ENCODE measurements around the gene LHFPL6.

Gene LHFPL6

DNA sequence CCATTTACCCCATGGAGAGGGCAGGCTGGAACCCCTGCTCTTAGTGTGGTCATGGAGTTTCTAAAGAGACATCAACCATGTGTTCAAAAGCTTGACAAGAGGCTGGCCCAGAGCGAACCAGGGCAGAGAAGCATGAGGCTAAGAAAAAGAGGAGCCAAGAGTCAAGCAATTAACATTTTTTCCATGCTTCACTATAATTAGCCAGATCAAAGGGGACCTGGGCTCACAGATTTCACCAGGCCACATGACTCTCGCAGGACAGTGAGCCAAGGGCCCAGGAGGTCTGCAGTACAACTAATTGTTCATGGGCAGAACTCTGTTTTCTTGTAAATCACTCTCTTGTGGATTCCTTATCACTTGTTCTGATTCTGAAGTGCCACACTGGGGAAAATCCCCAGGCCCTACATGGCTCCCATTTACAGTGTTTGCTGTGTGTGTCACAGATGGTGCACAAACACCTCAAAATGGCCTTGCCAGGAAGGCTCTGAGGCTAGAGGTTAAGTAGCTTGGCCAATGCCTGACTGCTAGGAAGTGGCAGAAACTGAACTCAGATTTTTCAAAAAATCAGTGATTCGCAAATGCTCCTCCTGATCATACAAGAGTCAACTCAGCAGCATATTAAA lies 101.2 kb downstream of the LHFPL6 start:
- peak in 1 of 2 donors; percentile 14 for DNase-seq (ENCODE audit: low read depth in 2 of 2)
- H3K4me3 ChIP-seq (replicated peaks in 1 of 2; ENCODE audit: low read depth in 2 of 2, low read length in 2 of 2): no peak overlapping the region
- TF ChIP-seq, protein P1, sequence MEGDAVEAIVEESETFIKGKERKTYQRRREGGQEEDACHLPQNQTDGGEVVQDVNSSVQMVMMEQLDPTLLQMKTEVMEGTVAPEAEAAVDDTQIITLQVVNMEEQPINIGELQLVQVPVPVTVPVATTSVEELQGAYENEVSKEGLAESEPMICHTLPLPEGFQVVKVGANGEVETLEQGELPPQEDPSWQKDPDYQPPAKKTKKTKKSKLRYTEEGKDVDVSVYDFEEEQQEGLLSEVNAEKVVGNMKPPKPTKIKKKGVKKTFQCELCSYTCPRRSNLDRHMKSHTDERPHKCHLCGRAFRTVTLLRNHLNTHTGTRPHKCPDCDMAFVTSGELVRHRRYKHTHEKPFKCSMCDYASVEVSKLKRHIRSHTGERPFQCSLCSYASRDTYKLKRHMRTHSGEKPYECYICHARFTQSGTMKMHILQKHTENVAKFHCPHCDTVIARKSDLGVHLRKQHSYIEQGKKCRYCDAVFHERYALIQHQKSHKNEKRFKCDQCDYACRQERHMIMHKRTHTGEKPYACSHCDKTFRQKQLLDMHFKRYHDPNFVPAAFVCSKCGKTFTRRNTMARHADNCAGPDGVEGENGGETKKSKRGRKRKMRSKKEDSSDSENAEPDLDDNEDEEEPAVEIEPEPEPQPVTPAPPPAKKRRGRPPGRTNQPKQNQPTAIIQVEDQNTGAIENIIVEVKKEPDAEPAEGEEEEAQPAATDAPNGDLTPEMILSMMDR (IDR thresholded peaks at IDR 0.05; ENCODE audit: low read depth, low read length): no peak

DNA sequence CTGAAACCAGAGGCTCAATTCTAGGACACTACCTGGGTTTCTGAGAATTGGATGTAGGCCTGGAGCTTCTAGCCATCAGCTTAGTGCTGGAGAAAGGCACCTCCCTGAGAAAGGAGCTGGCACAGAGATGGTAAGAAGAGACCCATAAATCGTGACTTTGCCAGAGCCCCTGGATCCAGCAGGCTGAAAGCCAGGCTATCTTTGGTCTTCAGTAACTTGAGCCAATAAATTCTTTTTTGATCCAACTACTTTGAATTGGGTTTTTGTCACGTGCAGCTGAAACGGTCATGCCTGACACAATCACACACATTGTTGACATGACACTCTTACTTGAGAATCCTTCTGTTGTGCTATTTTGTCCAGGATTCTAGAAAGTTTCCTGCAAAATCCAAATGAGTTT lies 103.4 kb downstream of the LHFPL6 start:
- DNase-seq (ENCODE audit: low read depth in 2 of 2): no peak
- no peak overlapping the region for H3K4me3 ChIP-seq (replicated peaks in 1 of 2; ENCODE audit: low read depth in 2 of 2, low read length in 2 of 2)
- TF ChIP-seq, protein P1 (IDR thresholded peaks at IDR 0.05; ENCODE audit: low read depth, low read length): no peak

DNA sequence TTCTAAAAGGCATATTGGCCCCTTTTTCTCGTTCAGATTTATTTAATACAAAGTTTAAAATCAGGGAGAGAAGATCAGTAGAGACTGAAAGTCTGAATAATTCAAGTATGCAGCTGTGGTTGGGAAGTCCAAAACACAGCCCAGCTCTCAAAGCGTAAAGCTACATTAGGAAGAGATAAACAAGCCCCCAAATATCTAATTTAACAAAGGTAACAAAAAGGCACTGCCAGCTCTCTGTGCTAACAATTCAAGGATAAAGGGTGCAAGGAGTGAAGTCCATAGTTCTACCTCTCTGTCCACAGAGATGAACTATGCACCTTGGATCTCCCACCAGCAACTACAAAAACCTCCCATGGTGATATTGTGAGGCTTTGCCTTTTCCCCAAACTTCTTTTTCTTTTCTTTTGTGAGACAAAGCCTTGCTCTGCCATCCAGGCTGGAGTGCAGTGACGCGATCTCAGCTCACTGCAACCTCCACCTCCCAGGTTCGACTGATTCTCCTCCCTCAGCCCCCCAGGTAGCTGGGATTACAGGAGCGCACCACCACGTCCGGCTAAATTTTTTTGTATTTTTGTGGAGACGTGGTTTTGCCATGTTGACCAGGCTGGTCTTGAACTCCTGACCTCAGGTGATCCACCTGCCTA lies 104.4 kb downstream of the LHFPL6 start:
- TF ChIP-seq, protein P1 (IDR thresholded peaks at IDR 0.05; ENCODE audit: low read depth, low read length): no peak
- DNase-seq (ENCODE audit: low read depth in 2 of 2): no peak
- no peak overlapping the region for H3K4me3 ChIP-seq (replicated peaks in 1 of 2; ENCODE audit: low read depth in 2 of 2, low read length in 2 of 2)

DNA sequence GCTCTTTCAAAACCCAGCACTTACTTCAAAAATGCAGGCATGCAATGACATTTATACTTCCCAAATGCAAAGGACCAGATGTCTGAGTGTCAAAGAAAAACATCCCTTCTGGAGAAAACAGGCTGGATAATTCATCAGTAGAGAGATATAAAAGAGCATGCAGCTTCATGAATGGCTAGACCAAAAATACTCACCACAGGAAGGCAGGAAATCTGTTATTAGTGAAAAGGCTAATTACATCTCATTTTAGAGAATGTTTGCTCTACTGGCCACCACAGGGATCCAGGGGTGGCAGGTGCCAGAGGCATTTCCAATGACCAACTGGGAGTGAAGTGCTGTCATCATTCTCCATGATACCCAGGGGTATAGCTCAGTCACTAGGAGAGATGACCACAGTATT lies 106.5 kb downstream of the LHFPL6 start:
- H3K4me3 ChIP-seq (replicated peaks in 1 of 2; ENCODE audit: low read depth in 2 of 2, low read length in 2 of 2): no peak overlapping the region
- TF ChIP-seq, protein P1 (IDR thresholded peaks at IDR 0.05; ENCODE audit: low read depth, low read length): no peak

DNA sequence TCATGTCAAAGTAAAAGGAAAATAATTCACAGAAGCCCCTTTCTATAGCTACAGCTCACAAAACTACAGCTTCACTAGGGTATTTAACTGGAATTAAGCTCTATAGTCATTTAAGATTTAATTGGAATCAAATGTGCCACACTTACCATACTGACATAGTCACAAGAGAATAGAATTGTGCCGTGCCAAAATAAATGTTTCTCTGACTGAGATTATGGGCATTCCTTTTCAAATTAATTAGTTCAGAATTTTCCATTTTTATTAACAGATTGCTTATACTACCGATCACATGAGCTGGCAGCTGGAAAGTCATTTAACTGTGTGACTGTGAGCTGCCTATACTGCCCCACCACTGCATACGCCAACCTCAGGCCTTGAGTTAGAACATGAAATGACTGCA lies 108.4 kb downstream of the LHFPL6 start:
- no peak for DNase-seq (ENCODE audit: low read depth in 2 of 2)
- TF ChIP-seq, protein P1 (IDR thresholded peaks at IDR 0.05; ENCODE audit: low read depth, low read length): no peak
- no peak overlapping the region for H3K4me3 ChIP-seq (replicated peaks in 1 of 2; ENCODE audit: low read depth in 2 of 2, low read length in 2 of 2)

More for the DNA sequence above, 106.5 kb downstream of the LHFPL6 start:
- no peak for DNase-seq (ENCODE audit: low read depth in 2 of 2)

DNA sequence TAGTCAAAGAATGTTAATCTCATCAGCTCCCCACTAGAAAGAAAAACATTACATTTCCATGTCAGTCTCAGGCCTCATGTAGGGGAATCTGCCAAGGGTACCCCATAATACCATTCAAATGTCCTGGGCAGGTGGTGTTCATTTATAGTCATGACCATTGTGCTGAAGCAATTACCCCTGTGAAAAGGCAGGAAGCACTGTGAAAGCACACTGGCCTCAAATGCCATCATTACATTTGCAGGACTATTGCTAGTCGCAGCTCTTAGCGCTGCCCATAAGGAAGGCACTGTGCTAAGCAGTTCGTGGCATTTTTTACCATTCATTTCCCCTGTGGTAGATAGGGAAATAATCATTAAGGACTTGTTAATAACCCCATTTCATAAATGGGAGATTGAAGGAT lies 109.0 kb downstream of the LHFPL6 start:
- DNase-seq (ENCODE audit: low read depth in 2 of 2): no peak
- H3K4me3 ChIP-seq (replicated peaks in 1 of 2; ENCODE audit: low read depth in 2 of 2, low read length in 2 of 2): no peak overlapping the region
- TF ChIP-seq, protein P1 (IDR thresholded peaks at IDR 0.05; ENCODE audit: low read depth, low read length): no peak
